PC-9 (cell line): Measurements from ENCODE around the gene IL17RA.

ENCODE experiments used
- CTCF ChIP-seq: fragments of 200-600 bp; sonication (generic); conservative IDR thresholded peaks from 2 replicates; pipeline ENCODE4 v1.6.1; 2017; ENCODE audit warnings: mixed run types, antibody characterized with exemption, mild to moderate bottlenecking, moderate library complexity
- EZH2 ChIP-seq: fragments of 200-600 bp; sonication (generic); IDR thresholded peaks from 2 replicates; pipeline ENCODE4 v1.8.0; 2017; ENCODE audit warnings: antibody characterized with exemption, low read depth

DNA sequence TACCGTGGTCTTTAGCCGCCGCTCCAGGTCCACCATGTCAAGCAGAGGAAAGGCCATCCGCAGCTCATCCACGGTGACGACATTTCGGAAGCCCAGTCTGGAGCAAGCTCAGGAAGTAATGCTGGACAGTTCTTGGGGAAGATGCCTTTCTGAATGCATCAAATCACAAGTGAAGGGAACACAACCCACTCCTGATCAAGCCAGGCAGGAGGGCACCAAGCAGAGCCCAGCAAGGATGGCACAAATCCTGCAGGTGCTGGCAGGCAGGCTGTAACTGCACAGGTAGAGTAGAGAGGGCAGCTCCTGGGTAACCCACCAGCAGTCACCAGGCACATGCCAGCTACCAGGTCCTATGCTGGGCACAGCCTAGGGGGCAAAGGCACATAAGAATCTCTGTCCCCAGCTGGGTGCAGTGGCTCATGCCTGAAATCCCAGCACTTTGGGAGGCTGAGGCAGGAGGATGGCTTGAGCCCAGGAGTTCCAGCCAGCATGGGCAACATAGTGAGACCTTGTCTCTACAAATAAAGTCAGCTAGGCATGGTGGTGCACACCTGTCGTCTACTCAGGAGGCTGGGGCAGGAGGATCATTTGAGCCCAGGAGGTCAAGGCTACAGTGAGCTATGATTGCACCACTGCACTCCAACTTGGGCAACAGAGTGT is 60.4 kb downstream of the IL17RA start:
- TF ChIP-seq CTCF (no peak), EZH2 (no peak)
